MCF 10A (cell line): Measurements from ENCODE around the gene FAM219B. TPM values are rescaled to one million over a fixed set of nuclear protein-coding genes. Genes with fewer than 3 reads are reported as not detected.
A peak's percentile ranks its signal among the peaks of the same experiment; 100 is the strongest.

Experiments
- BruUV-seq: library from RNA; stranded (reverse); fragments of 400-500 nt; replicated peaks from 2 replicates; lab custom pipeline; 2021; lab: Mats Ljungman, UMichigan
- CTCF ChIA-PET: fragments of 300-600 bp; sonication (Branson Sonifier 250); formaldehyde crosslinking; extraction: SDS; loops from one replicate; lab custom pipeline; 2021; ENCODE audit warnings: antibody characterized with exemption, inconsistent platforms; lab: Yijun Ruan, JAX
- POLR2A ChIA-PET: fragments of 300-600, 350-650 bp; sonication (Branson Sonifier 250); formaldehyde crosslinking; extraction: SDS; loops from one replicate; lab custom pipeline; 2020; ENCODE audit warnings: antibody characterized with exemption, inconsistent platforms; lab: Yijun Ruan, JAX
- DNase-seq: peaks from one replicate; pipeline ENCODE4 v3.0.0-alpha.2; 2018; ENCODE audit not compliant: unreplicated experiment
- H3K27ac Mint-ChIP-seq: one replicate; pipeline ENCODE4 v1.8.0; 2022; ENCODE audit warnings: mild to moderate bottlenecking, low read depth, mixed read lengths; ENCODE audit not compliant: unreplicated experiment
- H3K27me3 Mint-ChIP-seq: one replicate; pipeline ENCODE4 v1.8.0; 2022; ENCODE audit warnings: mixed read lengths; ENCODE audit not compliant: insufficient read depth, unreplicated experiment
- H3K36me3 Mint-ChIP-seq: one replicate; pipeline ENCODE4 v1.8.0; 2022; ENCODE audit warnings: mild to moderate bottlenecking, moderate library complexity, mixed read lengths; ENCODE audit not compliant: insufficient read depth, unreplicated experiment
- H3K4me1 Mint-ChIP-seq: one replicate; pipeline ENCODE4 v1.8.0; 2022; ENCODE audit warnings: mixed read lengths; ENCODE audit not compliant: insufficient read depth, unreplicated experiment
- H3K4me3 Mint-ChIP-seq: one replicate; pipeline ENCODE4 v1.8.0; 2022; ENCODE audit warnings: mild to moderate bottlenecking, moderate library complexity, mixed read lengths; ENCODE audit not compliant: unreplicated experiment
- H3K9me3 Mint-ChIP-seq: one replicate; pipeline ENCODE4 v1.8.0; 2022; ENCODE audit warnings: mixed read lengths; ENCODE audit not compliant: unreplicated experiment
- intact Hi-C: fragments of 100-400 bp; cut with micrococcal nuclease; formaldehyde crosslinking; loops from 2 replicates; pipeline ENCODE4 v1.14.1; 2022
- total RNA-seq: library from RNA; stranded (reverse); gene quantifications from 2 replicates; pipeline ENCODE4 v1.2.3, GENCODE V29; 2022
- TF ChIP-seq, protein P1 (sequence below): fragments of 200-600 bp; IDR thresholded peaks from one replicate; pipeline ENCODE4 v1.8.0; 2022; ENCODE audit warnings: antibody characterized with exemption, mild to moderate bottlenecking; ENCODE audit not compliant: unreplicated experiment

The FAM219B gene
- total RNA-seq, 1 experiment from 2014 or later, result 62.9 TPM

DNA sequence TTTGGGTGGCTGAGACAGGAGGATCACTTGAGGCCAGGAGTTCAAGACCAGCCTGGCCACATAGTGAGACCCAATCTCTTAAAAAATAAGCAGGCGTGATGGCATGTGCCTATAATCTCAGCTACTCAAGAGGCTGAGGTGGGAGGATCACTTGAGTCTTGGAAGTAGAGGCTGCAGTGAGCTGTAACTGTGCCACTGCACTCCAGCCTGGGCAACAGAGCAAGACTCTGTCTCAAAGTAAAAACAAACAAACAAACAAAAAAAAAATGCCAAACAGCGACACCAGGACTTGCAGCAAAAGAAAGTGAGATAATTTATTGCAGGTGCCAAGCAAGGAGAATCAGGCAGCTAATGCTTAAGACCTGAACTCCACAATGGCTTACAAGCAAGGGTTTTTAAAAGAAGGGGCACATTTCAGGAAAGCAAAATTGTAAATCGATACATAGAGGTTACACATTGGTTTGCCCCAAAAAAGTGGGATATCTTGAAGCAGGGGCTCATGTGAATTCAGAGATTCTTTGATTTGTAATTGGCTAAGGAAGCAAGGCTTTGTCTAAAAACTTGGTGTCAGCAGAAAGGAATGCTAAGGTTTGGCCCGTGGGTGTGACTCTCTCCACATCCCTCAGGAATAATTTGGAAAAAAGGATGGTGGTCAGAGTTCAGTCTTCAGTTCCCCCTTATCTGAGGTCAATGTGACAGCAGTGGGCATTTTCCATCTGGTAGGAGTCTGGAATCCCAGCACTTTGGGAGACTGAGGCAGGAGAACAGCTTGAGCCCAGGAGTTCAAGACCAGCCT, 22.0 kb downstream of the FAM219B start:
- Mint-ChIP-seq H3K27me3 (no peaks in the 10 kb centered on the region), H3K9me3 (no peaks in the 10 kb centered on the region), H3K4me1 (peaks cover 13% of the 10 kb centered on the region), H3K36me3 (no peaks in the 10 kb centered on the region), H3K4me3 (no peak overlapping the region), H3K27ac (no peak overlapping the region)
- ChIA-PET POLR2A (interaction anchor here (0.7 to 1.9 kb wide), 5 partner anchors 9 to 28 kb away, joined by 3 to 6 read pairs (median 5); partner anchors contain the start of gene FAM219B), CTCF (interaction anchor here (0.6 to 3.1 kb wide), 7 partner anchors 17 to 562 kb away, joined by 3 to 13 read pairs (median 4); no protein-coding TSS in a partner anchor)
- TF ChIP-seq, protein P1, sequence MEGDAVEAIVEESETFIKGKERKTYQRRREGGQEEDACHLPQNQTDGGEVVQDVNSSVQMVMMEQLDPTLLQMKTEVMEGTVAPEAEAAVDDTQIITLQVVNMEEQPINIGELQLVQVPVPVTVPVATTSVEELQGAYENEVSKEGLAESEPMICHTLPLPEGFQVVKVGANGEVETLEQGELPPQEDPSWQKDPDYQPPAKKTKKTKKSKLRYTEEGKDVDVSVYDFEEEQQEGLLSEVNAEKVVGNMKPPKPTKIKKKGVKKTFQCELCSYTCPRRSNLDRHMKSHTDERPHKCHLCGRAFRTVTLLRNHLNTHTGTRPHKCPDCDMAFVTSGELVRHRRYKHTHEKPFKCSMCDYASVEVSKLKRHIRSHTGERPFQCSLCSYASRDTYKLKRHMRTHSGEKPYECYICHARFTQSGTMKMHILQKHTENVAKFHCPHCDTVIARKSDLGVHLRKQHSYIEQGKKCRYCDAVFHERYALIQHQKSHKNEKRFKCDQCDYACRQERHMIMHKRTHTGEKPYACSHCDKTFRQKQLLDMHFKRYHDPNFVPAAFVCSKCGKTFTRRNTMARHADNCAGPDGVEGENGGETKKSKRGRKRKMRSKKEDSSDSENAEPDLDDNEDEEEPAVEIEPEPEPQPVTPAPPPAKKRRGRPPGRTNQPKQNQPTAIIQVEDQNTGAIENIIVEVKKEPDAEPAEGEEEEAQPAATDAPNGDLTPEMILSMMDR, result no peak
- no TSS peak for BruUV-seq
- intact Hi-C loops, result no loop called here
- no peak for DNase-seq

DNA sequence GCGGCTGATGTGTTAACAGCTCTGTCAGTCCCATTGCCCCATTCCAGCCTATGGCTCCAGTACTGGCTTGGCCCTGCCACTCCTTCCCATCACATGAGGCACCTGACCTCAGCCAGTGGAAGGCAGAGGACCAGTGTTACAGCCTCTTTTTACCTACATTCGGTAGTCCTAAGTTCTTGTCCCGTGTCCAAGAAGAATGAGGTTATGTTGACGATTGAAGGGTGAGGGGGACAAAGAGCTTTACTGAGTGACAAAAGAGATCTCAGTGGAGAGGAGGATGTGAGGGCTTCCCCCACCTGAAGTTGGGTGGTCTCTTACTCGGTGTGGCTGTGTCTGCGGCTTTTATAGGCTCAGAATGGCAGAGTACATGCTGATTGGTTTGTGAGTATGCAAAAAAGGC, 24.1 kb downstream of the FAM219B start:
- Mint-ChIP-seq H3K9me3 (no peaks in the 10 kb centered on the region), H3K27me3 (no peaks in the 10 kb centered on the region), H3K27ac (no peak overlapping the region), H3K4me1 (peaks cover 7% of the 10 kb centered on the region), H3K36me3 (no peaks in the 10 kb centered on the region), H3K4me3 (no peak overlapping the region)
- POLR2A ChIA-PET, result no interaction called here
- intact Hi-C loops, result no loop called here
- TF ChIP-seq, protein P1, result no peak
- CTCF ChIA-PET, result interaction anchor here (0.7 to 3.1 kb wide), 4 partner anchors 9 to 111 kb away, joined by 3 to 13 read pairs (median 6); no protein-coding TSS in a partner anchor
- DNase-seq, result no peak
- no TSS peak for BruUV-seq

DNA sequence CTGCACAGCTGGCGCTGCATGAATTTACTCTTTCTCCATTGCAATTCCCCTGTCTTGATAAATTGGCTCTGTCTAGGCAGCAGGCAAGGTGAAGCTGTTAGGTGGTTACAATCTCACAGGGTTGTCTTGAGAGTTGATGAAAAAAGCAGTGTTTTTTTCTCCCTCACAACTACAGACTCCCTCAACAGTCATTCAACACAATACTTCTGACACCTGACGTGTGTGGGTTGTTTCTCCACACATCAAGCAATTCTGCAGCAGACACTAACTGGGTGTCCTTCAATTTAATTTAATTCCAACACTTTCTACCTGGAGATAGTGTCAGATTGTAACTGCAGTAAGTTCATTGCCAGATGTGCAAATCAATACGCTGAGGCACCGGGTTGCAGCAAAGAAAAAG, 28.4 kb downstream of the FAM219B start:
- Mint-ChIP-seq H3K36me3 (no peaks in the 10 kb centered on the region), H3K9me3 (no peaks in the 10 kb centered on the region), H3K4me3 (no peak overlapping the region), H3K27me3 (no peaks in the 10 kb centered on the region), H3K27ac (no peak overlapping the region), H3K4me1 (no peaks in the 10 kb centered on the region)
- TF ChIP-seq, protein P1, result no peak
- intact Hi-C loops, result no loop called here
- CTCF ChIA-PET, result interaction anchor here (2.7 kb wide), 1 partner anchor 23 kb away, joined by 13 read pairs; no protein-coding TSS in a partner anchor
- BruUV-seq, result no TSS peak
- DNase-seq, result no peak
- POLR2A ChIA-PET, result no interaction called here

DNA sequence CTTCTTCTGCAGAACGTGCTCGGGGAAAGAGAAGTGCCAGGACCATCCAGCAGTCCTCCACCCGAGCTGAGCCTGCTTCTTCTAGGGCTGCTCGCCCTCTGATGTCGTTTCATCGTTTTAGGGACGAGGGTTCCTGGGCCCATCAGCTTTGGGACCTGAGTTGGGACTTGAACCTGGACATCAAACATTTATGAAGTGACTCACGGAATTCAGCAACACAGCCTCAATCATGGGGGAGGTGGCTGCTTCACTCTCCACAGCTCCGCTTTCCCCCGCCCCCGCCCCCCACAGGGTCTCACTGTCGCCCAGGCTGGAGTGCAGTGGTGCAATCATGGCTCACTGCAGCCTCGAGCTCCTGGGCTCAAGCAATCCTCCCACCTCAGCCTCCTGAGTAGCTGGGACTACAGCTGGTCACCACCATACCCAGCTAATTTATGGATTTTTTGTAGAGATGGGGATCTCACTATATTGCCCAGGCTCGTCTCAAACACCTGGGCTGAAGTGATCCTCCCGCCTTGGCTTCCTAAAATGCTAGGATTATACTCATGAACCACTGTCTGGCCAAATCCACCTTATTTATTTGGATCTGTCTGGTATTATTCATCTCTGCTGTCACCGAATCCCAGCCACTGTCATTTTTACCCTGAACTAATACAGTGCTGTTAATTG, 32.8 kb downstream of the FAM219B start:
- no peak for DNase-seq
- Mint-ChIP-seq H3K4me1 (peaks cover 27% of the 10 kb centered on the region), H3K9me3 (no peaks in the 10 kb centered on the region), H3K27me3 (no peaks in the 10 kb centered on the region), H3K36me3 (peaks cover 12% of the 10 kb centered on the region), H3K4me3 (peak overlapping the region; percentile 100), H3K27ac (peak overlapping the region; percentile 95)
- ChIA-PET CTCF (interaction anchor here (0.8 to 1.1 kb wide), 2 partner anchors 28 to 29 kb away, joined by 3 to 4 read pairs; no protein-coding TSS in a partner anchor), POLR2A (interaction anchor here (0.8 to 1.6 kb wide), 5 partner anchors 10 to 32 kb away, joined by 3 to 6 read pairs (median 3); partner anchors contain the start of gene FAM219B)
- intact Hi-C loops, result loop anchor here (1.0 kb wide), 1 partner anchor 32 kb away; no protein-coding TSS in a partner anchor
- BruUV-seq, result no TSS peak
- TF ChIP-seq, protein P1, result no peak
